CD4-positive, alpha-beta T cell (primary cell): ENCODE results near the gene DIS3L2. TPM values are rescaled to one million over a fixed set of nuclear protein-coding genes. Genes with fewer than 3 reads are reported as not detected.
A peak's percentile ranks its signal among the peaks of the same experiment; 100 is the strongest.
"Not testable (repeated sequence)": the region's sequence is repeated elsewhere in the genome, so short reads cannot be mapped to it uniquely, and the experiment has no call there.

Experiments
- ATAC-seq: fragments of 200-7000 bp; cut with Tn5 transposase; one replicate; pipeline ENCODE4 v1.10.0; 2022; ENCODE audit warnings: mild to moderate bottlenecking; ENCODE audit not compliant: poor library complexity
- CTCF ChIA-PET: fragments of 350-600 bp; sonication (Branson Sonifier 250); formaldehyde crosslinking; loops from one replicate; lab custom pipeline; 2021; ENCODE audit warnings: antibody characterized with exemption, inconsistent platforms; lab: Charles Lee
- POLR2A ChIA-PET: fragments of 350-600 bp; sonication (Branson Sonifier 250); formaldehyde crosslinking; loops from one replicate; lab custom pipeline; 2021; ENCODE audit warnings: antibody characterized with exemption, inconsistent platforms; lab: Charles Lee
- DNase-seq, 14 experiments: peaks; one replicate each; pipeline ENCODE4 v3.0.0-alpha.2; 2013 to 2020; ENCODE audit warnings: mixed read lengths in 2 of 14
- H3K27ac ChIP-seq, 2 donors: one replicate each; pipeline versions ENCODE4 v1.5.1 to v1.7.0; 2013; ENCODE audit warnings: low read length in 2 of 2, low read depth in 1 of 2, mild to moderate bottlenecking in 1 of 2
- H3K27me3 ChIP-seq, 2 experiments: 1 replicate in 1 of 2; 2 replicates in 1 of 2; pipeline versions ENCODE4 v1.6.1 to v1.7.0; 2013; ENCODE audit warnings: low read length in 2 of 2, control low read depth in 1 of 2, mild to moderate bottlenecking in 1 of 2, moderate library complexity in 1 of 2; ENCODE audit not compliant: insufficient read depth in 2 of 2, control insufficient read depth in 1 of 2
- H3K36me3 ChIP-seq: one replicate; pipeline ENCODE4 v1.6.1; 2013; ENCODE audit warnings: low read length, control low read depth; ENCODE audit not compliant: insufficient read depth
- H3K4me1 ChIP-seq: one replicate; pipeline ENCODE4 v1.6.1; 2013; ENCODE audit warnings: low read length, control low read depth; ENCODE audit not compliant: insufficient read depth
- H3K4me3 ChIP-seq: one replicate; pipeline ENCODE4 v1.5.1; 2013; ENCODE audit warnings: mild to moderate bottlenecking, low read length, moderate library complexity
- H3K9me3 ChIP-seq, 2 experiments: 1 replicate in 1 of 2; 2 replicates in 1 of 2; pipeline versions ENCODE4 v1.6.1 to v1.7.0; 2013; ENCODE audit warnings: low read length in 2 of 2, mild to moderate bottlenecking in 2 of 2, control low read depth in 1 of 2, moderate library complexity in 1 of 2; ENCODE audit not compliant: control insufficient read depth in 1 of 2, insufficient read depth in 1 of 2
- H3K27ac Mint-ChIP-seq: one replicate; pipeline ENCODE4 v1.8.0; 2020; ENCODE audit warnings: mixed read lengths
- H3K27me3 Mint-ChIP-seq: one replicate; pipeline ENCODE4 v1.8.0; 2021; ENCODE audit warnings: mixed read lengths
- H3K36me3 Mint-ChIP-seq: one replicate; pipeline ENCODE4 v1.8.0; 2021; ENCODE audit warnings: low read depth, mixed read lengths
- H3K4me1 Mint-ChIP-seq: one replicate; pipeline ENCODE4 v1.8.0; 2021; ENCODE audit warnings: low read depth, mixed read lengths
- H3K4me3 Mint-ChIP-seq: one replicate; pipeline ENCODE4 v1.8.0; 2020; ENCODE audit warnings: mild to moderate bottlenecking, mixed read lengths
- H3K9me3 Mint-ChIP-seq: one replicate; pipeline ENCODE4 v1.8.0; 2020; ENCODE audit warnings: mixed read lengths
- intact Hi-C, 2 experiments: fragments of 100-400 bp; cut with DNase I in 1 of 2; cut with micrococcal nuclease in 1 of 2; formaldehyde crosslinking; loops; one replicate each; pipeline versions ENCODE4 v1.15.1 to v1.9.0; 2023 to 2025; cut with DNase I, micrococcal nuclease
- total RNA-seq, 174 experiments: library from RNA in 2 of 174; stranded (reverse) in 2 of 174; gene quantifications; one replicate each; pipeline ENCODE4 v1.2.3 and lab custom pipeline; 2021 to 2026
- TF ChIP-seq, protein P1 (sequence below): fragments of 200-600 bp; IDR thresholded peaks from one replicate; pipeline ENCODE4 v1.8.0; 2022; ENCODE audit warnings: antibody characterized with exemption, mild to moderate bottlenecking

Gene DIS3L2
- total RNA-seq, 2 experiments from 2014 or later = 59.8 to 62.9 TPM

GRCh38 chr2:232335206-232335858, 373.8 kb downstream of the DIS3L2 start:
- ATAC-seq = peak; percentile 39
- H3K4me1 ChIP-seq, H3K9me3 Mint-ChIP-seq, H3K27me3 ChIP-seq, H3K27ac ChIP-seq, H3K4me3 ChIP-seq, POLR2A ChIA-PET, H3K9me3 ChIP-seq, H3K36me3 ChIP-seq, H3K36me3 Mint-ChIP-seq, H3K4me3 Mint-ChIP-seq, H3K4me1 Mint-ChIP-seq, H3K27ac Mint-ChIP-seq, H3K27me3 Mint-ChIP-seq: not testable (repeated sequence)
- CTCF ChIA-PET = interaction anchor here (0.7 kb wide), 1 partner anchor 9 kb away, joined by 3 read pairs; no protein-coding TSS in a partner anchor
- intact Hi-C loops = loop anchor here in 1 of 2 experiments (10.0 kb wide), 1 partner anchor 109 kb away; no protein-coding TSS in a partner anchor
- TF ChIP-seq, protein P1, sequence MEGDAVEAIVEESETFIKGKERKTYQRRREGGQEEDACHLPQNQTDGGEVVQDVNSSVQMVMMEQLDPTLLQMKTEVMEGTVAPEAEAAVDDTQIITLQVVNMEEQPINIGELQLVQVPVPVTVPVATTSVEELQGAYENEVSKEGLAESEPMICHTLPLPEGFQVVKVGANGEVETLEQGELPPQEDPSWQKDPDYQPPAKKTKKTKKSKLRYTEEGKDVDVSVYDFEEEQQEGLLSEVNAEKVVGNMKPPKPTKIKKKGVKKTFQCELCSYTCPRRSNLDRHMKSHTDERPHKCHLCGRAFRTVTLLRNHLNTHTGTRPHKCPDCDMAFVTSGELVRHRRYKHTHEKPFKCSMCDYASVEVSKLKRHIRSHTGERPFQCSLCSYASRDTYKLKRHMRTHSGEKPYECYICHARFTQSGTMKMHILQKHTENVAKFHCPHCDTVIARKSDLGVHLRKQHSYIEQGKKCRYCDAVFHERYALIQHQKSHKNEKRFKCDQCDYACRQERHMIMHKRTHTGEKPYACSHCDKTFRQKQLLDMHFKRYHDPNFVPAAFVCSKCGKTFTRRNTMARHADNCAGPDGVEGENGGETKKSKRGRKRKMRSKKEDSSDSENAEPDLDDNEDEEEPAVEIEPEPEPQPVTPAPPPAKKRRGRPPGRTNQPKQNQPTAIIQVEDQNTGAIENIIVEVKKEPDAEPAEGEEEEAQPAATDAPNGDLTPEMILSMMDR = peak; percentile 56
- peak in 3 of 14 experiments; percentile 2 to 32 (median 30) for DNase-seq

DNA sequence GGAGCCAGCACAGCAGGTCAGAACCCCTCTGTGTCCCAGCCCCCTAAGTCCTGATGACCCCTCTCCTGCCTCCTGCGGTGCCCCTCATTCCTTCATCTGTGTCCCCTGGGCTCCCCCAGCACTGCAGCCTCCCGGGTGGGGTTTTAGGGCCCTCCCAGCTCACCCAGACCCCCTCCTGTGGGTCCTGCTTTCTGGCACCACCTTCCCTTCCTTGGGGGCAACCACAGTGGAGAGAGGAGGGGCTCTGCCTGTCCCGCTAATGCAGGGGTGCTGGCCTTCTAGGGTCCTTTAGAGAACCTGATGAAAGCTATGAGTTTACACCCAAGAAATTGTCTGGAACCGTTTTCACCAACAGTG, 374.3 kb downstream of the DIS3L2 start:
- peaks cover 6% of the 10 kb centered on the region for H3K36me3 ChIP-seq
- H3K4me3 ChIP-seq = no peak overlapping the region
- no peaks in the 10 kb centered on the region for H3K27me3 ChIP-seq
- TF ChIP-seq, protein P1 = no peak
- H3K4me1 ChIP-seq = no peaks in the 10 kb centered on the region
- POLR2A ChIA-PET = no interaction called here
- Mint-ChIP-seq H3K27me3 (no peaks in the 10 kb centered on the region), H3K27ac (no peak overlapping the region), H3K4me3 (no peak overlapping the region), H3K36me3 (peaks cover 6% of the 10 kb centered on the region), H3K9me3 (no peaks in the 10 kb centered on the region), H3K4me1 (no peaks in the 10 kb centered on the region)
- ATAC-seq (no peak), DNase-seq (peak in 1 of 14 experiments; percentile 0)
- intact Hi-C loops = loop anchor here in 1 of 2 experiments (10.0 kb wide), 1 partner anchor 109 kb away; no protein-coding TSS in a partner anchor
- no peaks in the 10 kb centered on the region for H3K9me3 ChIP-seq
- H3K27ac ChIP-seq = no peak overlapping the region
- CTCF ChIA-PET = no interaction called here

- no peaks in the 10 kb centered on the region for H3K4me1 ChIP-seq
- POLR2A ChIA-PET = no interaction called here
- Mint-ChIP-seq H3K4me1 (no peaks in the 10 kb centered on the region), H3K4me3 (no peak overlapping the region), H3K27me3 (no peaks in the 10 kb centered on the region), H3K36me3 (peaks cover 6% of the 10 kb centered on the region), H3K27ac (no peak overlapping the region), H3K9me3 (no peaks in the 10 kb centered on the region)
- H3K27me3 ChIP-seq = no peaks in the 10 kb centered on the region
- peaks cover 6% of the 10 kb centered on the region for H3K36me3 ChIP-seq
- TF ChIP-seq, protein P1 = no peak
- DNase-seq = peak in 3 of 14 experiments; percentile 1 to 28 (median 11)
- ATAC-seq = no peak
- CTCF ChIA-PET = no interaction called here
- intact Hi-C loops = loop anchor here in 1 of 2 experiments (10.0 kb wide), 1 partner anchor 109 kb away; no protein-coding TSS in a partner anchor
- H3K4me3 ChIP-seq = no peak overlapping the region
- H3K9me3 ChIP-seq = no peaks in the 10 kb centered on the region
- H3K27ac ChIP-seq = no peak overlapping the region
These were observed 374.8 kb downstream of the DIS3L2 start for GRCh38 chr2:232336241-232336736.
